HS-27A (cell line): ENCODE results near the gene MLN.

Source experiments
- DNase-seq: peaks from one replicate; pipeline ENCODE4 v3.0.0-alpha.2; 2012; ENCODE audit warnings: low read depth, missing footprints

The MLN gene

GRCh38 chr6:33752646-33753015 is 51.2 kb downstream of the MLN start:
- DNase-seq: no peak

DNA sequence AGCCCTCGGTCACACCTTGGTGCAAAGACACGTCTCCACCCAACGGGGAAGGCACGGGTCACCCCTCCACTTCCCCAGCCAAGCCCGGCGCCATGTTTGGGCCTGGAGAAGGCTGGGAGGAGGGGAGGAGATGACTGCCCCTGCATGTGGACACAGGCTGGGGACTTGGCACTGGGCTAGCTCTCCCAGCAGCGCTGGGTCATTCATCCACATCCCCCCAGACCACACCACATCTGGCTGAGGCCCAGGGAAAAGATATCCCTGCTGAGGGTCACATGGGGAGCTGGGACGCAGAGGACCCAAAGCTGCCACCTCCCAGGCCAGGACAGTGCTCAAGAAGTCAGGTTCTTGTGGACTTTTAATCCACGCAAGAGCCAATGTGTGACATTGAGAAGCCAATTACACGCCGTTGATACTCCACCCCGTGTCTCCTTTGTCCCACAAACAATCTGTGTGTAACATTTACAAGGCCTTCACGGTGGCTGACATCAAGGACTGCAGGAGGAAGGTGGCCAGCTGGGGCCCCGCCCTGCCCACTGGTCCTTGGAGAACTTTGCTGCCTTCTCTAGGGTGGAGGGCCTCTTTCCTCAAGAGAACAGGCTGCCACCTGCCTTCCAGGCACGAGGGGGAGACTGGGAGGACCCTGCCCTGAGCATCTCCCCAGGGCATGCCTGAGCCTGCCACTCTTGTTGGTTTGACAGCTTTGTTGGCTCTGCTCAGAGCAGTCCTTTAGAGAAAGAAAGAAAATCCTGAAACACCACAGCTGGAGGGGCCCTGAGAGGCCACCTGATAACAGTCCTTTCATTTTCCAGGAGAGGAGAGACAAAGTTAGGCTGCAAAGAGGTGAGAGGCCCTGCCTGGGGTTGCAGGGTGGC is 51.8 kb downstream of the MLN start:
- no peak for DNase-seq

- no peak for DNase-seq
These were observed 53.4 kb downstream of the MLN start for GRCh38 chr6:33750244-33750991.

DNA sequence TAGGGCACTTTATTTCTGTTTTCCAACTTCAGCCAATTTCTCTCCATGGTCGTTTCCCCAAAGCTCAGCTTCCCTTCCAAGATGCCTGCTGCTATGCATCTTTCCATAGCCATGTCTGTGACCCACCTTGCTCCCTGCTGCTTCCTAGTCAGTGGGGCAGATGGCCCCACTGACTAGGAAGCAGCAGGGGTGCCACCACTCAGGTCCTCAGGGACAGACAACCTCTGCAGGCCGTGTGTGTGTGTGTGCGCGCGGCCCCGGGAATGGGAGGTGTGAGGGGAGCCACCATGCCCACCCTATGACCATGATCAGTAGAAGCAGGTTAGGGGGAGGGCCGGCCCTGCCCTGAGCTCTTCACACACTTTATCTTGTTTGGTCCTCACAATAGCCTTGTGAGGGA is 54.4 kb downstream of the MLN start:
- DNase-seq: no peak

DNA sequence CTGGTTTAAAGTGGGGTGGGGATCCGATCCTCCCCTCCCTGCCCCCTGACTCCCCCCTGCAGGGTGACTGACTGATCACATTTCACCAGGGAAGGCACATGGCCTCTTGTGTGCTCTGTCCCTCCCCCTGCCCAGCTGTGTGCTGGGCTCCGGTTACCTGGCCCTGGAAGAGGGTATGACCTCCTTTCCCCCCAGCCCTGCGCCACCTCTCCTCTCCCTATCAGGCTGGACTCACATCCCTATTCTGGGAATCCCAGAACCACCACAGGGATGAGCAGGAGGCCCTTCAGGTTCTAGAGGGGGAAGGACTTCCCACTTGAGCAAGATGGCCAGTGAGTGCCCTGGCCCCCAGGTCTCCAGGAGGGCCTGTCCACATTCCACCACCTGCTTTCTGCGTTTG is 55.0 kb downstream of the MLN start:
- no peak for DNase-seq

DNA sequence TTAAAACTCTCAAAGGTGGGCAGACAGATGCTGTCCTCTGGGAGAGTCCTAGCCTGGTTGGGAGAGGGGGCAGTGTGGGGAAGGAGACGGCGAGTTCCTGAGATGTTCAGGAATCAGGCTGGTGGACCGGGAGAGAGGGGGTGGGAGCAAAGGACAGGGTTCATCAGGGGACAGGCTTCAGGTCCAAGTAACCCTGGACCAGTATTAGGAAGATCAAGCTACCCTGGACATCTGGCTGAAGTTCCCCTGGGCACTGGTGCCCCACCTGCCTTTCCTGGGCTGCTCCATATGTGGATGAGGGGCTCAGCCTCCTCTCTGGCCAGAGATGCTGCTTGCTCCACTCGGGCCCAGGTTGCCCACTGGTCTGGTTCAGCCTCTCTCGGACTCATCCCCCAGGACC is 56.0 kb downstream of the MLN start:
- no peak for DNase-seq

DNA sequence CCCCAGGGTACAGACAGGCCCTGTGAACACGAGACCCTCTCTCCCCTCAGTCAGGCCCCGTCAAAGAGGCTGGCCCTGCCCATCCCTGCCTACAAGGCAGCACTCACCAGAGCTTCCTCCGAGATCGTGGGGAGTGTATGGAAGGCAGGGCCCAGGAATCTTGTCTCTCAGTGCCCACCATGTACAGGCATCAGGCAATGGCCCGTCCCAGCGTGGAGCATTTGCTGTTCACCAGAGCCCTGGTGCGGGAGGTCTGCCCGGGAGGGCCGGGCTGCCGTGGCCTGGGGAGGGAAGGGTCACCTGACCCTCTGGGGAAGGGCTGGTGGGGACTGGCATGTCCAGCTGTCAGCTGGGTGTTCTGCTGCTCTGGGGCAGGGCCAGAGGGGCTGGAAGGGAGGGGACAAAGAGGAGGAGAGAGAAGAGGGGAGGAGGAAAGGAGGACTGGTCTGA is 57.1 kb downstream of the MLN start, which contains the start of gene IP6K3:
Gene IP6K3 (minus strand): TSS at position 255 of the 450 bp plus-strand sequence. CDS start 11,429 bp downstream, outside the sequence.
- DNase-seq: no peak

DNA sequence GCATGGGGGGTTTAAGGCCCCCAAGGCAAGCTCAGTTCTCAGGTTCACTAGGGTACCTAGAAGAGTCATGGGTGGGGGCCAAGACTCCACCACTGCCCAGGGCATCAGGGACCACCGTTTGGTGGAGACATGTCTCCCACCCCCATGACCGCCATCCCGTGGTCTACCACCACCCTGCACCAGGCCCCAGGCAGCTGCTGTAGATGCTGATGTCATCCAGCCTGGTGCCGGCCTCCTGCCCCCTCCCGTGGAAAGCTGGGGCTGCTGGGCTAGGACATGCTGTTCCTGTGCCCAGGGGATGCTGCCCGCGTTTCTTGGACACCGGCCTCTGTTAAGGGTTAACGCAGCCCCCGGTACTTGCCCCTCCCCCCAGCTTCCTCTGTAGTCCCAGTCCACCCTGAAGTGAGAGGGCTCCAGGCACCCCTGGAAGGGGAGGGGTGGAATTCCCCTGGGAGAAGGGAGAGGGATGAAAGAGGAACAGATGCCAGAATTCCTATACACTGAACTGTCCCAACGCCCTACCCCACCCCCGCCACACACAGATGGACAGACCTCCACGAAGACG is 57.7 kb downstream of the MLN start:
- peak; percentile 43 for DNase-seq

GRCh38 chr6:33745548-33745947 is 58.3 kb downstream of the MLN start:
- DNase-seq: no peak

DNA sequence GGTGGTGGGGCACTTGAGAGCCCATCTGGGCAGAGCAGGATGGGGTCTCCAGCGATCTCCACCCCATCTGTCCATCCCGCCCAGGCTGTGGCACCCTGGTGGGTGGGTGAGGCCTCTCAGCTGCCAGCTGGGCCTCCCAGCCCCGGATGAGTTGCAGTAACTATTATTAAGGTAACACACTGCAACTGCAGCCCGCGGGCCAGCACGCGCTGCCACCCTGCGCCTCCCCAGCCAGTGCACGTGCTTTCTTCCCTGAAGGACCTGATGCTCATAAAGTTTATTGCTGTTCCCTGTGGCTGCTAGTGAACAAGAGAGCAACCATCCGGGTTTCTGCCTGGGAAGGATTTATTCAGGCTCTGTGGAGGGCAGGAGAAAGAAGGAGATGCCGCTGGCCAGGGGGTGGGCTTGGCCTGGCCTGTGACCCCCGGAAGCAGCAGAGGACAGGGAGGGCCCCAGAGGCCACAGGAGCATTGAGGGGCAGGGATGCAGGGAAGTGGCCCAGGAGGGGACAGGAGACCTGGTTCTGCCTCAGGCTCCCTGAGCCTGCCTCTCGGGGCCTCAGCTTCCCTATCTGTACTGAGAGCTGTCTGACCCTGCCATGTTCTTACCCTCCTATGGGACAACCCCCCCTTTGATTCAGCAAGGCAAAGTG is 58.8 kb downstream of the MLN start:
- no peak for DNase-seq
